Hepatocyte (in vitro differentiated cells): Measurements from ENCODE around the gene RAD1. TPM values are rescaled to one million over a fixed set of nuclear protein-coding genes. Genes with fewer than 3 reads are reported as not detected.

ENCODE experiments used
- DNase-seq: peaks from one replicate; pipeline ENCODE4 v3.0.0-alpha.2; 2016; ENCODE audit warnings: low spot score
- H2AFZ ChIP-seq: fragments of 200-600 bp; sonication (generic); 2 replicates; pipeline ENCODE4 v1.6.0; 2016; ENCODE audit warnings: antibody characterized with exemption, mild to moderate bottlenecking
- H3K27ac ChIP-seq: fragments of 200-600 bp; sonication (generic); 2 replicates; pipeline ENCODE4 v1.5.1; 2016; ENCODE audit warnings: mild to moderate bottlenecking
- H3K27me3 ChIP-seq: fragments of 200-600 bp; sonication (generic); 2 replicates; pipeline ENCODE4 v1.6.1; 2016
- H3K36me3 ChIP-seq: fragments of 200-600 bp; sonication (generic); replicated peaks from 2 replicates; pipeline ENCODE4 v1.5.1; 2016; ENCODE audit warnings: low read depth; ENCODE audit not compliant: insufficient read depth
- H3K4me1 ChIP-seq: fragments of 200-600 bp; sonication (generic); 2 replicates; pipeline ENCODE4 v1.5.1; 2016; ENCODE audit warnings: mild to moderate bottlenecking, moderate library complexity; ENCODE audit not compliant: insufficient read depth
- H3K4me2 ChIP-seq: fragments of 200-600 bp; sonication (generic); 2 replicates; pipeline ENCODE4 v1.6.0; 2016
- H3K4me3 ChIP-seq: fragments of 200-600 bp; sonication (generic); 2 replicates; pipeline ENCODE4 v1.5.1; 2016; ENCODE audit warnings: mild to moderate bottlenecking
- H3K79me2 ChIP-seq: fragments of 200-600 bp; sonication (generic); 2 replicates; pipeline ENCODE4 v1.6.0; 2017; ENCODE audit warnings: mild to moderate bottlenecking
- H3K9me2 ChIP-seq: fragments of 200-600 bp; sonication (generic); replicated peaks from 2 replicates; pipeline ENCODE4 v1.6.0; 2017; ENCODE audit warnings: mild to moderate bottlenecking; ENCODE audit not compliant: insufficient read depth
- H3K9me3 ChIP-seq: fragments of 200-600 bp; sonication (generic); 2 replicates; pipeline ENCODE4 v1.5.1; 2016; ENCODE audit warnings: low read depth, mild to moderate bottlenecking
- H4K20me1 ChIP-seq: fragments of 200-600 bp; sonication (generic); 2 replicates; pipeline ENCODE4 v1.6.0; 2016; ENCODE audit warnings: mild to moderate bottlenecking; ENCODE audit not compliant: insufficient read depth, poor library complexity, severe bottlenecking
- CTCF ChIP-seq: fragments of 200-600 bp; sonication (generic); IDR thresholded peaks from 2 replicates; pipeline ENCODE4 v1.5.1; 2016; ENCODE audit warnings: antibody characterized with exemption, mild to moderate bottlenecking; ENCODE audit not compliant: poor library complexity
- EZH2 ChIP-seq: fragments of 200-600 bp; sonication (generic); IDR thresholded peaks from 2 replicates; pipeline ENCODE4 v1.6.1; 2016; ENCODE audit warnings: antibody characterized with exemption, mild to moderate bottlenecking, borderline replicate concordance
- EZH2phosphoT487 ChIP-seq: fragments of 200-600 bp; sonication (generic); IDR thresholded peaks from one replicate; pipeline ENCODE4 v1.6.1; 2018; ENCODE audit warnings: antibody characterized with exemption, mild to moderate bottlenecking, low read depth, moderate library complexity; ENCODE audit not compliant: unreplicated experiment, severe bottlenecking
- whole genome bisulfite sequencing: methylation state at CpG from one replicate; pipeline ENCODE4 v1.1.6; 2016; ENCODE audit warnings: low lambda C conversion rate; ENCODE audit errors: missing lambda C conversion rate; 5-methylcytosine and 5-hydroxymethylcytosine counted together
- polyA plus RNA-seq: library from polyadenylated mRNA; unstranded; fragments of >200 nt; fragmentation: Nextera tagmentation; extraction: Ambion mirVana; gene quantifications from 2 replicates; pipeline ENCODE4 v1.2.1, GENCODE V29; 2016
- total RNA-seq: library from RNA; depleted of rRNA; stranded (reverse); fragments of >200 nt; gene quantifications from 2 replicates; pipeline ENCODE4 v1.2.3, GENCODE V29; 2014

RAD1 gene
- total and polyA plus RNA-seq, 2 experiments from 2014 or later: 25.2 to 33.2 TPM

GRCh38 chr5:34886392-34887119 lies 28.7 kb downstream of the RAD1 start:
- no peak overlapping the region for H3K4me2 ChIP-seq
- no peak overlapping the region for H2AFZ ChIP-seq
- no peaks in the 10 kb centered on the region for H3K9me3 ChIP-seq
- WGBS: 94% methylated on average over 3 of the region's 3 CpGs
- no peak overlapping the region for H3K27ac ChIP-seq
- no peaks in the 10 kb centered on the region for H4K20me1 ChIP-seq
- no peaks in the 10 kb centered on the region for H3K36me3 ChIP-seq
- H3K79me2 ChIP-seq: no peaks in the 10 kb centered on the region
- peaks cover 4% of the 10 kb centered on the region for H3K4me1 ChIP-seq
- H3K9me2 ChIP-seq: no peaks in the 10 kb centered on the region
- H3K4me3 ChIP-seq: no peak overlapping the region
- TF ChIP-seq EZH2phosphoT487 (no peak), CTCF (no peak), EZH2 (no peak)
- DNase-seq: no peak
- no peaks in the 10 kb centered on the region for H3K27me3 ChIP-seq

- Histone ChIP-seq H3K36me3 (no peaks in the 10 kb centered on the region), H3K4me2 (no peak overlapping the region), H3K27me3 (no peaks in the 10 kb centered on the region), H3K4me3 (no peak overlapping the region), H3K27ac (no peak overlapping the region), H3K9me2 (no peaks in the 10 kb centered on the region), H3K9me3 (no peaks in the 10 kb centered on the region), H2AFZ (no peak overlapping the region), H3K79me2 (no peaks in the 10 kb centered on the region), H4K20me1 (no peaks in the 10 kb centered on the region), H3K4me1 (no peaks in the 10 kb centered on the region)
- no peak for TF ChIP-seq EZH2phosphoT487
- DNase-seq: no peak
These were observed 34.1 kb downstream of the RAD1 start for GRCh38 chr5:34881246-34881645.

GRCh38 chr5:34876275-34876674 lies 39.0 kb downstream of the RAD1 start:
- Histone ChIP-seq H3K27ac (no peak overlapping the region), H4K20me1 (no peaks in the 10 kb centered on the region), H3K9me3 (no peaks in the 10 kb centered on the region), H2AFZ (no peak overlapping the region), H3K4me3 (no peak overlapping the region), H3K4me2 (no peak overlapping the region), H3K9me2 (no peaks in the 10 kb centered on the region), H3K36me3 (no peaks in the 10 kb centered on the region), H3K27me3 (no peaks in the 10 kb centered on the region), H3K79me2 (no peaks in the 10 kb centered on the region), H3K4me1 (no peaks in the 10 kb centered on the region)
- DNase-seq: no peak
- no peak for TF ChIP-seq EZH2phosphoT487

GRCh38 chr5:34870382-34870781 lies 44.9 kb downstream of the RAD1 start:
- Histone ChIP-seq H3K27ac (no peak overlapping the region), H3K4me2 (no peak overlapping the region), H3K36me3 (no peaks in the 10 kb centered on the region), H3K9me2 (no peaks in the 10 kb centered on the region), H3K27me3 (no peaks in the 10 kb centered on the region), H3K79me2 (no peaks in the 10 kb centered on the region), H3K4me3 (no peak overlapping the region), H3K4me1 (peaks cover 9% of the 10 kb centered on the region), H2AFZ (no peak overlapping the region), H4K20me1 (no peaks in the 10 kb centered on the region), H3K9me3 (no peaks in the 10 kb centered on the region)
- DNase-seq: no peak
- no peak for TF ChIP-seq EZH2phosphoT487
- no peak for TF ChIP-seq EZH2
- no peak for TF ChIP-seq CTCF
- 95% methylated on average over 2 of the region's 2 CpGs for WGBS
